GM21390 (cell line): Measurements from ENCODE around the gene NHLRC1.

ENCODE experiments used
- ATAC-seq: cut with Tn5 transposase; IDR thresholded peaks from one replicate; pipeline ENCODE4 v1.9.1; 2021; ENCODE audit not compliant: unreplicated experiment

The NHLRC1 gene

DNA sequence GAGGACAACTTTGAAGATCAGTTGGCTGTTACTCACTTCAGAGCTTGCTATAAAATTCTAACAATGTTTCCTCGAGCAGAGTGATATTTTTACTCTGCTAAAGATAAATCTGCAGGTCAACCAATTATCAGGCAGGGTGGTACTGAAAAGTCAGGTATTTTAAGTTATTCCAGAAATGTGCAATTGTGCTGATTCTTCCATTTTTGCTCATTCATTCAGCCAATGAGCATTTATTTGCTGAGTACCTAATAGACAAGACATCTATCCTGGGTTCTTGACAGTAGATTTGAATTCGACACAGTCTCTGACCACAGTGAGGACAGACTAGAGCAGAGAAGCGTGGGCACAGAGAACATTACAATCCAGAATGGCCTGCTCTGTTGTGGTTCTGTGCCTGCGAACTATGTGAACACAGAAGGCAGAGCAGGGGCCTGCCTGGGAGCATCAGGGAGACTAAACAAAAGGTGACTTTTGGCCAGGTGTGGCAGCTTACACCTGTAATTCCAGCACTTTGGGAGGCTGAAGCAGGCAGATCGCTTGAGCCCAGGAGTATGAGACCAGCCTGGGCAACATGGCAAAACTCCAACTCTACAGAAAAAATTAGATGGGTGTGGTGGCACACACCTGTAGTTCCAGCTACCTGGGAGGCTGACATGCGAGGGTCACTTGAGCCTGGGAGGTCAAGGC is 17.6 kb upstream of the NHLRC1 start:
- no peak for ATAC-seq

DNA sequence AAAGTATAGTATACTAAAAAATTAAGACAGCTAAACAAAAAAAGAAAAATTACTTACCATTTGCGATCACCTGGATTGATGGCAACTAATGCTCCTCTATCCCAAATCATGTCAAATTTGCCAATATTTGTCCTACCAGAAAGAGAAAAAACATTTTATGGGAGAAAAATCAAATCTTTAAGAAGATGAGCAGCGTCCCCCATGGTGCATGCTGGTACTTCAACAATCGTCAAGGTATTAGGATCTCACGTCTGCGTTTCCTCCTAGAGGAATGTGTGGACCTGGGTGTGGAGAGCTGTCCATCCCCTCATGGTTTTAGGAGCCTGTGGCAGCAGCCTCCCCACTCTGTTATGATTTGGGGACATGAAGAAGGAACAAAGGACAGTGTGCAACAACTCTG is 16.4 kb upstream of the NHLRC1 start:
- no peak for ATAC-seq

DNA sequence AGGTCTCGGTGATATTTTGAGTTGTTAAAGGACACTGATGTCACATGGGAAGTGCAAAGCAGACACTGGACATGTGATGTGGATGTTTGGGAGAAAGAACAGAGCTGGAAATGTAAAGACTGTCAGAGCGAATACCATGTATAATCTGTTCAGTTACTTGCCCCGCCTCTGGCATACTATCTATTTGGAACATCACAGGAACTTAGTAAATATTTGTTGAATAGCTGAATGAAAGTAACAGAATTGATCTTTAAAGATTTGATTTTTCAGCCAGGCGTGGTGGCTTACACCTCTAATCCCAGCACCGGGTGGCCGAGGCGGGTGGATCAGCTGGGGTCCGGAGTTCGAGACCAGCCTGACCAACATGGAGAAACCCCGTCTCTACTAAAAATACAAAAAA is 13.8 kb upstream of the NHLRC1 start:
- ATAC-seq, result no peak

DNA sequence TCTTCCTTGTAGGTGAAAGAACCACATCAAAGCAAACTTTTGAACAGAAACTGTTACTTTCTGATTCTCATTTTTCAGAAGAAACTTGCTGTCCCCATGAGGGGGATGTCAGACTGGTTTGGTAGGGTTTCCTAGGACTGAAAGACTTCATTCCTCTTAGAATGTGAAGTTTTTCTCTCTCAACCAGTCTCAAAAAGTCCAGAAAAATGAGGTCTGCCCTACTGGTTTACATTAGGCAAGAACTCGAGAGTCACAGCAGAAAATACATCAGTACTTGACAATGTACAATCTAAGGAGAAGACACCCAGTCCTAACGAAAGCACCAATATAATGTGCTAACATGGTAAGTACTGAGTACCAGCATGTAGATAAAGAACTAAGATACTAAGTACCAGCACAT is 12.7 kb upstream of the NHLRC1 start:
- ATAC-seq, result no peak

DNA sequence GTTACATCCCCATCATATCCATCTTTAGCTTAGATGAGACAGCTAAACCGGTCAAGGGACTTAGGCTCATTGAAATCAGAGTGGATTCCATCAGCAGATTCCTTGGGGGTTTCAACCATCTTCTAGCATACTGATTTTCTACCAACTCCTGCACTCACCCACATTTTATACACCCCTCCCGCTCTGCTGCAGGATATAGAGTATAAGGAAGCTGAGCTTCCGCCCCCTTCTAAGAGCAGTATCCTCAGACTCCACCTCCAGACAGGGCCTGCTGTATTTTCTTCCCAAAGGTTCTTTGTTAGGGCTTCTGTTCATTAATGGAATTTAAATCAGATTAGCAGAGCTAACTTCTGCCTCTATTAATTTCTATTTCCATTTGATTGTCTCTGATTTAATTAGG is 9.9 kb upstream of the NHLRC1 start:
- ATAC-seq, result no peak

DNA sequence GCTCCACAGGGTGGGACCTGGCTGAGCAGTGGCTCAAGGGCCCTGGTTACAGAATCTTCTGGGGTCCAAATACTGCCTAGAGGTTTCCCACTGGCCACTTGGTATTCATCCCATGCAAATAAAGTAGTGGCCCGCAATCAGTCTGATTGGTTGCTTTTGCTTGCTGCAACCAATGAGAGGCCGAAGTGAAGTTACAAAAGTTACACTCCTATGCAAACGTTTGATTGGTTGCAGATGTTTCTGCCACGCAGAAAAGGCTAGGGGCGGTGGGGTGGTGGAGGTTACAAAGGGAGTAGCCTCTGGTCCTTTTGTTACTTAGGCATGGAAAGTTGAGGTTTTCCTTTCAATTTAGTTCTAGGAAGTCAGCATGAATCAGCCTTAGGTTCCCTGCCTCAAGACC is 3.6 kb upstream of the NHLRC1 start:
- no peak for ATAC-seq

DNA sequence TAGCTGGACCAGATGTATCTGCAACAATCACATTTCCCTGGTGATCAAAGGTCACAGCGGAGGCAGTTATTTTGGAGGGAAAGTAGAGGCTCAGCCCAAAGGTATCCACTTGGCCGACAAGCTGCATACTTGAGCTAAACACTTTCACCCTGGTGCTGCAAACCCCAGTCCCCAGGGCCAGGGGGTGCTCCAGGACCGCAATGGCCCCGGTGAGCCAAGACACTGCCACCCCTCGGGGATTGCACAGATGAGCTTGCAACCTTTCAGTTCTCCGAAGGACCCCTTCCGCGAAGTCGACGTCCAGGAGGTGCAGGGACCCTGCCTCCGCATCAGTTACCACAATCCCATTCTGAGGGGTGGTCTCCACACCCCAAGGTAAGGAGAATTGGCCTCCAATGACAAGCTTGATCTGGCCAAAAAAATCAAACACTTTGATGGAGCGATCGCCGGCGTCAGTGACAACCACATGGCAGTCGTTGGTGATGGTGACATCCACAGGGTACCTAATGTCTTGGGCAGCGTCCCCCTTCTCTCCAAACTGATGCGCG is 823 bp downstream of the NHLRC1 start:
- no peak for ATAC-seq

DNA sequence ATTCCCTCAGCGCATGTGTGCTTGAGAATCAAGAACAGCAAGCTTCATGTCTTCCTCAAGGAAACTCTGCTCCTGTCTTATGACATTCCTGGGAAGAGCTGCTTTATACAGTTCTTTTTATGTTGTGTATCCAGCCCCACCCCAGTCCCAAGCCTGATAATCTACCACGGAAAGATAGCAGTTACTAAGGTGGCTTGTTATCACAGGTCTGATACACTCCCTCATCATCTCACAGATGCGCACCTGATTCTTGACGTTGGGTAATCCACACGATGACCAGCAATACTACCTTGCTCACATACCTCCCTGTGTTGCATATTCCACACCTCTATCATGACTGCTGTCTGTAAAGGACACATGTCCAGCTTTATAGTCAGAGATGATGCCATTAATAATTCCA is 3.2 kb downstream of the NHLRC1 start:
- no peak for ATAC-seq

DNA sequence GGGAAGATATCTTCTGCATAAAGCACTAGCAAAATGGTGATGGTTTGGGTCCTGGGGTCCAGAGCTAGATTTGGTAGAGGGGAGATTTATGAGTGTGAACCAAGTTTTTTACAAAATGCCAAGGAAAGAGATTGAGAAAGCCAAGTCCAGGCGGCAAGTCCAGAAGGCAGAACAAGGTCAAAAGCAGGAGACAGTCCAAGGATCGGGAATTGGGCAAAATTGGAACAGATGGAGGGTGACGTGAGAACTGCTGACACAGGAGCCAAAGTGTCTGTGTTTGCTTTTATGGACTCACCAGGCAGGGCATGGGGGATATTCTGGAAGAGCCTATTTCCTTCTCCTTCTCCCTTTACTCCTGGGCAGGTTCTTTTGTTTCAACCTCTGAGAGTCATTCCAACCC is 4.1 kb downstream of the NHLRC1 start:
- no peak for ATAC-seq

DNA sequence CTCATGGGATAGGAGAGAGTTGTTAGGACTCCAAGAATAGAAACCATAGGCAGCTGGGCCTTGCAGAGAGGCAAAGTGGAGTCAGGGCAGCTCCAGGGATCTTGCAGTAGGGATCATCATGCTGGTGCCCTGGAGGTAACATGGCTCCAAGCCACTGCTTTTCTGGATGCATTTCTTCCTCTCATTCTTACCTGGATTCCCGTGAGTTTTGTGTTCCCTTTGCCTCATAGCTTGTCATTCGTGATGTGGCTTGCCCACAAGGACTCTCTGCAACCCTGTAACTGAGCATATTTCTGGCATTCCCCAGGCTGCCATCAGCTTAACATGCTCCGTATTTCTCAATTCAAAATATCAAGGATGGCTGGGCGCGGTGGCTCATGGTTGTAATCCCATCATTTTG is 5.3 kb downstream of the NHLRC1 start:
- ATAC-seq, result no peak

DNA sequence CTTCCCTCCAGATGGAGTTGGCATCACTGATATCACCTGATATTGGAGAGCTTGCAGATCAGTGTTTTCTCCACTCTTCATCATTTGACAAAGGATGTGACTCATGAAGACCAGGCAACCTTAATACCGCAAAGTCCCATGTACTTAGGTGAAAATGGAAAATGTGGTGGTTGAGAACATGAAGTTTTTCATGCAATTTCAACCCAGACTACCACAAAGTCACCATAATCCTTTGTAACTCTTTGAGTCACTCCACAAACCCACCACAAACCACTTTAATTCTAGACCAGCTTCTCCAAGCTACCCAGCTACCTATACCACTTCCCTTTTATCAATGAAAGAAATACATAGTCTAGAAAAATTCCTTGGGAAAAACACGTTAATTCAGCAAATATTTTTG is 7.1 kb downstream of the NHLRC1 start:
- ATAC-seq, result no peak

DNA sequence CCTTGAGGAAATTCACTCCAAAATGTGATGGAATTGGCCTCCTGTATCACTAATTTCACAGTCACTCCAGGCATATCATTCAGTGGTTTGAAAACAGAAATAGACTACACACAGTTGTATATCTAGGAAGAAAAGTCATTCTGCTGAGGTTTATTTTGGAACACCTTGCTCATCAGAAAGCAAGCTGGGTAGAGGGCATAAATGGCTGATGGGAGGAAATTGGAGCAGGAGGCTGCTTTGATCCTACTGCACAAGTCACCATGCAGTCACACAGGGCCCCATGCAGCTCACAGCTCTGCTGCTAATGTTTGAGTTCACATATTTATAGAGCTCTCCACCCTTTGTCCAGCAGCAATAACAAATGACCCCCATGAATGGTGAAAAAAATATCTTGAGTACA is 12.3 kb downstream of the NHLRC1 start:
- no peak for ATAC-seq

DNA sequence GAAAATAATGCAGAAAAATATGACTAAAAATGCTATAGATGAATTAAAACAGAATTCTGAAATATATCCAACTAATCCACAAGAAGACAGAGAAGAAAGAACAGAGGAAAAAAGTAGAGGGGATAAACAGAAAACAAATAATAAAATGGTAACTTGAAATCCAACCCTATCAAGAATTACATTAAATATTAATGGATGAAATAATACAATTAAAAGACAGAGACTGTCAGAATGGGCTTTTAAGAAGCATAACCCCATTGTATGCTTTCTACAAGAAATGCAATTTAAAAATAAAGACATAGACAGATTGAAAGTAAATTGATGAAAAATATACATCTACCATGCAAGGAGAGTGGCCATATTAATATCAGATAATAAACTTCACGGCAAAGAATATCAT is 15.4 kb downstream of the NHLRC1 start:
- no peak for ATAC-seq

DNA sequence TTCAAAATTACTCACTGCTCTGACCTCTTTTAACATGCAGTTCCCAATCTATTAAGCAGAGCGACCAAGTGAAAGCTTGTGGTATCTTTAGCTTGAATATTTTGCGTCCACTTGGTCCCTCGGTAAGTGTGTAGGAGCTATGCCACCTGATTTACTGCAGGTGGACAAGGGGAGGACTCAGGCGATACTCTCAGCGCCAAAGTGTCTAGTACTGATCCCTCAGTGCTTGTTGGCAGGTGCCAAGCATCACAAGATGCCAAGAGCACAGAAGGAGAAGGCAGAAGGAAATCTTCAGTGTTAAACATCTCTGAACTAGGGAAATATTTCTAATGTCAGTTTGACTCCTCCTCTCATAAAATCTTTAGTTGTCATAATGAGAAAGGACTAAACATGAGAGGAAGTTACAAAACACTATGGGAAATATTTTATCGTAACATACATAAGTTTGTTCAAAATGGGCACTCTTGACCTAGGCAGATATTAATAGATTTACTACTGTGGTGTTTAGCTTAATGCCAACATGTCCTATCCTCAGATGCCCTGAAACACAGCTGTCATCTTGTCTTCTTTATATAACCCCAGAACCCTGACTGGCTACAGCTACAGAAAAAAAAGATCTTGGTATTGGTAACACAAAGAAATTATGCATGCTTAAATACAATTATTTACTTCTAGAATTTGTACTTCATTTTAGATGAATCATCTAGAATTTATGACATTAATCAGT is 19.5 kb downstream of the NHLRC1 start:
- ATAC-seq, result no peak

DNA sequence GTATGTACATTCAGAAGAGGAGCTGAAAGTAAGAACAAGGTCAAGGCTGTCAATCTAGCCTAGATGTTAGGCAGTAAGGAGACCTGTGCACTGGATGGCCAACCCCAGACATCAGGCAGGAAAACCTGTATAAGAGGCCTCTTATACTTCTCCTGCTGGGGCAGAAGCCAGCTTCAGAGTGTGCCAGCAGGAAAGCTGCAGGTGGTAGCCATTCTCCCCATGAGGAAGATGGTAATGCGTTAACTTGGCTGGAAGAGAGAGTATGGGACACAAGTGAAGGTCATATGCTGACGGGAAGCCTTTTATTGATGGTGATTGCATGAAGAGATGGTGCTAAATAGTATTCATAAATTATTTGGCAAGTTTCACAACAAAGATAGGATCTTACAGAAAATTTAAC is 20.6 kb downstream of the NHLRC1 start:
- ATAC-seq, result no peak

DNA sequence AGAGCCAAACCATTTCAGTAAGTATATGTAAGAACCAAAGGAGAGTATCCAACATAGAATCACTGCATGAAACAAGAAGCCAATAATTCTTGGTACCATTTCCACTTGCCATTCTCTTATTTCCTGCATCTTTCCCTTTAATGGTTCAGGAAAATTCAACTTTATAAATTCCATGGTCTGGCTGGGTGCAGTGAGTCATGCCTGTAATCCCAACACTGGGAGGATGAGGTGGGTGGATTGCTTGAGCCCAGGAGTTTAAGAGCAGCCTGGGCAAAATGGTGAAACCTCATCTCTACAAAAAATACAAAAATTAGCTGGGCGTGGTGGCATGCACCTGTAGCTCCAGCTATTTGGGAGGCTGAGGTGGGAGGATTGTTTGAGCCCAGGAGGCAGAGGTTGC is 21.2 kb downstream of the NHLRC1 start:
- no peak for ATAC-seq

DNA sequence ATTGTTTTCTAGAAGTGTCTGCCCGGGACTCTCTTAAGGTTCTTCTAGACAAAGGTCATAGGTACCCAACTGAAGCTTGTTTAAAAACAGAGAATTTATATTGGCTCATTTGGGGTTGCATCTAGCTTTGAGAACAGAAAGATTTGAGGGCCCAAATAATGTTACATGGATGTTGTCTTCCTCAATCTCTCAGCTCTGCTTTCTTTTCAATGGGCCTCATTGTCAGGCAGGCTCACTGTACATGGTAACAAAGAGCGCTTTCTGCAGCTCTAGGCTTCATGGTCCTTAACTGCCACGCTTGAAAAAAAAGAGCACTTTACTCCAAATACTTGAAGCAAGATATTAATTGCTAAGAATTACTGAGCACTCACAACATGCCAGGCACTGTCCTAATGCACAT is 22.2 kb downstream of the NHLRC1 start:
- ATAC-seq, result no peak

DNA sequence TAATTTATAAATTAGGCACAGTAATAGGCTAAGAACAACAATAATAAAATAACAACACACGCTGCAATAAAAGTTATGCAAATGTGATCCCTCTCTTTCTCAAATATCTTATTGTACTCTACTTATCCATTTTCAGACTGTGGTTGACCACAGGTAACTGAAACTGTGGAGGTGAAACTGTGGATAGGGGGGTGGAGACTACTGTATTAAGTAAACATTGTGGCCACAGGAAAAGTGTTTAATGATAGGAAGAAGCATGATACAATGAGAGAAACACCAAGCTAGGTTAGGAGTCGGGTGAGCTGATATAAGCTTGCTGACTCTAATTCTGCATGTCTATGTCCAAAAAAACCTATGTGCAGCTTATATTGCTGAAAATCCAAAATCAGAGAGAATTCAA is 23.0 kb downstream of the NHLRC1 start:
- no peak for ATAC-seq

DNA sequence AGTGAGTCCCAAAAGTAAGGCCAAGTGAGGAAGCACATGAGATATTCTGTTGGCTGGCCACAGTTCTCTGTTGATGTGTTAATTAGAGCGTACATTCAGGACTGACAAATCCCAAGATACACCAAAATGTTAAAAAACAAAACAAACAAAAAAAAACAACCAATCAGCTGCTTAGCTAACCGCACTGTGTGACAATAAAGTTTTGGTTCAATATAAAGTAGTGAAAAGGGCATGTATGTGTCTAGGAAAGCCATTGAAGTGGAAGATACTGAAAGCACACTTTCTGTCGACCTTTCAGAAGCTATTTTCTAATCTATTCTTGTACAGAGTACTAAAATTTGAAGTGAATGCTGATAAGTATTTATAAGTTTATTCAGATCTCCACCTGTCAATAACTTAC is 26.1 kb downstream of the NHLRC1 start:
- no peak for ATAC-seq

DNA sequence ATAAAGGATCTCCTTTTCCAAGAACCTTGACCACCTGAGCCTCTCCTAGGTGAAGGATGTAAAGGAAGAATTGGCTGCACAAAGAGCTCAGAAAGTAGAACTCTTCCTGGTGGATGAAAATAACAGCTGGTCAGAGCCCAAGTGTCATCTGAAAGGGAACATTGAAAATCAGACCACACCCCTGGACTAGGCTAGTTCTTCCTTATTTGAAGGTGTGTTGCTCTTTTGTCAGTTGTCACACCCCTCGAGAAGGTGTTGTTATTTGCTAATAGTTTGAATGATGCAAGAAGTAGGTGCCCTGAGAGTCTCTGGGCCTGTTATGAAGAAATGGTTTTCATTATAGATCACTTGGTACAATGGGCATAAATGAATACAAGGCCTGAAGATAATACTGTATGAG is 31.1 kb downstream of the NHLRC1 start:
- ATAC-seq, result no peak

DNA sequence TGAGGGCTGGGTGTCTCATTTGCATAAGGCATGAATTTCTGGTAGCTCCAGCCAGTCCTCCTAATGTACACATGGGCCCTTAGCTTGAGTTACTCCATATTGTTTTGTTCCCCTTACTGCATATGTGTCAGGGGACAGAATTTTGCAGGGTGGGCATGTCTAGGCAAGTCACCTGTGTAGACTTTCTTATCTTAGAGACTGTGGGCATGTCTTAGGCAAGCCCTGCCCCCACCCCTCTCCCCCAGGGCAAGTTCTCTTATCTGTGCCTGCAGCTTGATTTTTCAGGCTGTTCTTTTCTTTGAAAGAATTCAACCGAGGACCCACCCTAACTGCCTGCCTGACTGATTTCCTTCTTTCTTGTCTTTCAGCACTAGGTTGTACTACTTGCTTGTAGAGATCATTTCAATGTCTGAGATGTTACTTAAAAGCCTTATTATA is 32.1 kb downstream of the NHLRC1 start:
- ATAC-seq, result no peak

DNA sequence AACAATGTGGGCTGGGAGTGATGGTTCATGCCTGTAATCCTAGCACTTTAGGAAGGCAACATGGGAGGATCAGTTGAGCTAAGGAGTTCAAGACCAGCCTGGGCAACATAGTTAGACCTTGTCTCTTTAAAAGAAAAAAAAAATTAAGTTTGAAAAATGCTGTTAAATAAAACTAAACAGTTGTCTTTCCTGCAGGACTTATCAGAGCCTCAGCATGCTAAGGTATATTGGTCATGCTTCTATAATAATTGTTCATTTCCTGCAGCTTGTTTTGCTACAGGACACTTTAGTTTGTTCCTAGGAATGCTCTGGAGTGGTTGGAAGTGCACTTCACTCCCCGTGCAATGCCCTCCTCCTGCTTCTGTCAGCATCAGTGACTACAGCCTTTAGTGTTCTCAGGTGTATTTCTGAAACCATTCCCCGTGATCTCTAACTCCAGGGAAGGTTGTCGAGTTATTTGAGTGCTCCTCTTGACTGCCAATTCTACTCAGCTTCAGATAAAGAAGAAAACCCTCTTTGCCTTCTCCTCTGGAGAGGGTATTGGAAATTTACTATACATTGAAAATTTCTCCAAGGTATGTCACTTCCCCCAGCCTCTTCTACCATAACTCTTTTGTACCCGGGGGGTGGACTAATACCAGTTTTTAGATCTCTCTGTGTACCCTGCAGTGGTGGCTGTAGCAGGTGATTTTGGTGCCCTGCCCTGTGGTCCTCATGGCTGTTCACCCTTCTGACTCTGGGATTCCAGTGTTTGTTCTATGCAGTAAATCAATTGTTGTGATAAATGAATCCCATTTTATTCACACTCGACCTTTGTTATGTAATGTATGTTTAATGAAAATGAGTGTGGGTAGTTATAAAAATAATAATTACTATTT is 33.8 kb downstream of the NHLRC1 start:
- no peak for ATAC-seq
